NCI-H2107 (cell line): ENCODE data around the gene HES6.
"Not testable (repeated sequence)": the region's sequence is repeated elsewhere in the genome, so short reads cannot be mapped to it uniquely, and the experiment has no call there.

Experiments used
- DNase-seq: peaks from one replicate; lab custom pipeline; 2025; lab: John Stamatoyannopoulos, UW

The HES6 gene

GRCh38 chr2:238239863-238240756, at the start of gene HES6:
Gene HES6, minus strand, starts transcription at chr2:238240038. Its CDS starts 133 bp downstream, at chr2:238239905.
- DNase-seq = peak; percentile 69

DNA sequence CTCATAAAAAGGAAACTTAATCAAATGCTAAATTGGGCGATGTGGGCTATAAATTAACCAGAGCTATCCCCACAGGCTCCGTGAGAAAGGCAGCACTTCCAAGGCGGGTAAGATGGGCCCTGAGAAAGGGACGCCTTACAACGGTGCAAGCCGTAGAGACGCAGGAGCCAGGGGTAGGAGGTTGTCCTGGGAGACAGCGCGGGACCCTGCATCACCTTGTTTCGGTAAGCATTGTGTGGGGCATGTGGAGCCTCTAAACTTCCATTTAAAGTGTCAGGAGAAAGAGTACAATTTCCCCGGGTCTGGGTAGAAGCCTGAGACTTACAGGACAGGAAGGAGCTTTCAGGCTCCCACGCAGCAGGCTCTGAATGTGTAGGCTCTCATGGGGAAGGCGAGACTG, 49.7 kb upstream of the HES6 start:
- no peak for DNase-seq

- DNase-seq = peak; percentile 93
Observed at GRCh38 chr2:238288650-238289573, 49.1 kb upstream of the HES6 start.

GRCh38 chr2:238287737-238288649, 48.2 kb upstream of the HES6 start, which contains the start of gene PER2:
Gene PER2, minus strand, starts transcription at chr2:238288610. Its CDS starts 10,674 bp downstream, at chr2:238277936.
- no peak for DNase-seq

GRCh38 chr2:238286987-238287736, 47.3 kb upstream of the HES6 start:
- no peak for DNase-seq

DNA sequence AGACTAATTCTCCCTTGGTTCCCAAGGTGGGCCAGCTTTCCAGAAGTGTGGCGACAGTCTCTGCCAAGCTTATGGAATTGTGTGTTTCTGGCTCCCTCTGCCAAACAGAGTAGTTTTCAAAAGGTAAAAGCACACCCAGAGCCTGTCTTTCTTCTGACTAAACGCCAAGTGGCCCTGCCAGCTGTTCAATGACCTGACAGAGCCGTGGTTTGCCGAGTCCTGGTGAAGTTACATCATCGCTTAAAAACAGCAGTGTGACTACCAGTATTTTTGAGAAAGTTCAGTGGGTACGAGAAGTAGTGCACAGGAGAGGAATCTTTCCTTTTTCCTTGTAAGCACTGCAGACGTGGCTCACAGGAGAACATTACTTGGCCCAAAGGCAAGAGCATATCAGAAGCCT, 46.7 kb upstream of the HES6 start:
- no peak for DNase-seq

DNA sequence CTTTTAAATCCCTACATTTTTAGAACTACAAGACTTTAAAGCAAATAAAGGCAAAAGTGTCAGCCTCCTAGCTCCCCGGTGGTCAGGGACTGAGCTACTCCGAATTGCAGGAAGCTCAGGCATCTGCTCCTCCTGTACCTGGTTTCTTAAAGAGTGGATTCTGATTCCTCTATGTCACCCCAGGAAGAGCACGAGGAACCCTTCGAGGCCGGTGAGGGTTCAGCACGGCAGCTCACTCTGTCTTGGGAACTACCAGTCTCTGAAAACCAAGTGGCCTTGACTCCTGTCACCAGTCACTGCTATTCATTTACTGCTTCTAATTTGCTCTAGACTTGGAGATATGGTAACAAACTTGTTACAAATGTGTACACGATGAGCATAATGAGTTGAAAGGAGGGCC, 46.3 kb upstream of the HES6 start:
- DNase-seq = no peak

DNA sequence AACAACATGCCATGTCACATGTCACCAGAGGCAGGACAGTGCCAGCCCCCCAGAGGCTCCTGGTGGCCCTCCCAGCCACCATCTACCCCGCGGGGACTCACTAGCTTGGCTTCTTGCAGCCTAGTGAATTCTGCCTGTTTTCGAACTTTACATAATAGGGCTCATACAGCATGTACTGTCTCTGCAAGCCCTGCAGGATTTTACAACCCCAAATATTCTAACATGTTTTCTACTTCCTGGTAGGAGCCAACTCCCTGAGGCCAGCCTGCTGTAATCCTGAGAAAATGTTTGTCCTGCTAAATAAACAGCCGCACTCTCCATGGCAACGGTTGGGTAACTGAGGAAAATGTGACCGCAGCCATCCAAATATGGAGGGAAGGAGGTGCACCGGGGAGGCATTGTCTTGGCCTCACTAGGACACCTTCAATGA, 45.8 kb upstream of the HES6 start:
- peak; percentile 78 for DNase-seq

DNA sequence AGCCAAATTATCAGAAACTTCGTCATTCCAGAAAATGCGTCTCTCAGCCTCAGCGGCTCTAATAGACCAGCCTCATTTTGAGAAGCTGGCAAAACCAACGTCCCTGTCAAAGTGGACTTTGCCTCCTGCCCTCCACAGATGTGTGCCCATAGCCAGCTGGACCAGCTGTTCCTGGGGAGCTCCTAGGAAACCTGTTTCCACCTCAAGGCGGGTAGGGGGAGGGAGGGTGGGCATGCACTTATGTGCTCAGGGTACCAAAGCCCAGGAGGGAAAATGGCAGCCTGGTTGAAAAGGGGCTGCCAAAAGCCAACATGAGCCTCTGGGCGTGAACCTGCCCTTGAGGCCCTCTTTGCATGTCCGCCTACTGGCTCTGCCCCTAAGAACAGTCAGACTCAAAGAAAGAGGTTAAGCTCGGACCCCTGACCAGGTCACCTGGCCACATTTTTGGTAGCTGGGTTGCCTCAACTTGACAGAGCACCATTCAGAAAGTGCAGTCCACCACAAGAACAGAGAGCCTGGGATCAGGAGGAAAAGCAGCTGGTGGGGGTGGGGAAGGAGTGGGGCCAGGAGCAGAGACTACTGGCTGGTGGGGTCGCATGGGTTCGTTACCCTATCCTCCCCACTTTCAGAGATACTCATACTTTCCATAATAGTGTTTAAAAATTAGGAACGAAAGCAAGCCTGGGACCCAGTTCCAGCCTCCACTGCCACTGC, 45.1 kb upstream of the HES6 start:
- DNase-seq = no peak

- DNase-seq = no peak
Observed at GRCh38 chr2:238282861-238283738, 43.3 kb upstream of the HES6 start.

DNA sequence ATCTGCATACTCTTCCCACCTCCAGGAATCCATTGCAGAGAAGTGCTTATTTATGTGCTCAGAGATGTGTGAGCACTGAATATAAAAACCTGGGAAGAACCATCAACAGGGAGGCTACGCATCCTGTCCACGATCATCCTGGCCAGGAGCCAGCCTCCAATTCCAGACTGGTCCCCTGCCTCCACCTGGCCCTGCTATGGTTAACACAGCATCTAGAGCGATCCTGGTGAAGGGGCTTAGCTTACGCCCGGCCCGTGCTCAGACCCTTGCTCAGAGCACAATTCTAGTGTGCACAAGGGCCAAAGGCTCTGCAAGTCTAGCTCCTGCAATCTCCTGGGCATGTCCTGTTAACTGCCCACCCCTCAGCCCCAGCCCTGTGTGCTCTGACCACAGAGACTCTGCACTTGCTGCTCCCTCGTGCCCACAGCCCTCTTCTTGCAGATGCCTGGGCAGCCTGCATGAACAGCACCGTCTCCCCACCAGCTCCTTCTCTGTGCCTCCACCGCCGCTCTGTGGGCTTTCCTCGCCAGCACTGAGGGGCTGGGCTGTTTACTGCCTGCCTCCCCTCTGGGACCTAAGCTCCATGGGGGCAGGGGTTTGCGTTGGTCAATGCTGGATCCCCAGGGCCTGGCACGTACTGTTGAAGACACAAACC, 42.1 kb upstream of the HES6 start:
- no peak for DNase-seq

GRCh38 chr2:238280083-238280825, 40.4 kb upstream of the HES6 start:
- DNase-seq = no peak

DNA sequence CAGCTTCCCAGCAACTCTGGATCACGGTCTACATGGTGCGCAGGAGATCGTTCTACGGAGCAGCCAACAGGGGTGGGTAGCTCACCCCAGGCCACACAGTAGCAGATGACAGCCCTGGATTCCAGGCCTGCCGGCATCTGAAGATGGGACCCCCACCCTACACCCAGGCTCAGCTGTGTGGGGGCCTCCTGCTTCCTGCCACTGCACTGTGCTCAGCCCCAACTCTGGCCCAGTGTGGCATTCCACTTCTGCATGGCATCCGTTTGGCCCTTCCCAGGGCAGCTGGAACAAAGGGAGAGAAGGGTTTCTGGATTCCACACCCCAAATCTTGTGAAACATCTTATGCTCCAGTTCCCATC, 39.5 kb upstream of the HES6 start:
- DNase-seq = no peak

DNA sequence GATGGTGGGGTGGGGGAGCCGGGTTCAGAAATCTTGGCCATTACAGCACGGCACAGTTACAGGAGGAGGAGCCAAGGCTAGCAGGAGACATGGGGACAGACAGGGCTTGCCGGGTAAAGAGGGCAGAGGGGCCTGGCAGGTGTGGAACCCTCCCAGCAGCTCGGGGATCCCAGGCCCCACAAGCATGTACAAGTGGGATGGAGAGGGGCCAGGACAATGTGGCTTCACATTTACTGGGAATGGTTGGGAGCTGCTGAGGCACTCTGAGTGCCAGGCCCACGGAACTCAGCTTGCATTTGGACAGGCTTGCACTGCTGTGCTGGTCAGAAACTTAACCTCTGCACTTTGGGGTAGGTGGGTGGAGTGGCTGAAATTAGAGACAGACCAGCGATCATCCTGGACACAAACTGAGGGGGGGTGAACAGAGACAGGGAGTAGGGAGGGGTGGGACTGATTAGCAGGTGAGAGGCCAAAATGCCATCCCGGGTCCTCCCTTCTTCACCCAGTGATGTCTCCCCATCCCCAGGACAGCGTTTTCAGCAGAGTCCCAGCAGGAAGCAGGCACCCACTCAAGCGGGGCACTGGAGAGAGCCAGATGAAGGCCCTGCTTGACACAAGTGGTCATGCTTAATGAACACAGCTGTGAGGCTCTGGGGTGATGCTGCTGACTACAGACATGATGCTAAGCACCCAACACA, 38.9 kb upstream of the HES6 start:
- DNase-seq = no peak

DNA sequence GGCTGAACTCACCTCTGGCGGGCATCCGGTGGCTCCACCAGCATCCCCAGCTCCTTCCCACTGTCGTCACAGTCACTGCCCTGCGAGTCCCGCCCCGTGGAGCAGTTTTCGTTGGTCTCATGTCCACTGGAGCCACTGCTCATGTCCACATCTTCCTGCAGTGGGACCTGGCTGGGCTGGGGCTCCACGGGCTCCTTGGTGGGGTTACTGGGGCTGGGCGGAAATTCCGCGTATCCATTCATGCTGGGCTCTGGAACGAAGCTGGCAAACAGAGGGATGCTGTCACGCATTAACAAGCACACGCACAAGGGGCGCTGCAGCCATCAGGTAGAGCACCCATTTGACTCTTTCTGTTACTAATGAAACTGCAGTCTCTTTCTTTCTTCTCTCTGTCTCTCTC, 37.9 kb upstream of the HES6 start:
- DNase-seq = no peak

- DNase-seq = no peak
Observed at GRCh38 chr2:238274152-238274865, 34.5 kb upstream of the HES6 start.

GRCh38 chr2:238273433-238273832, 33.6 kb upstream of the HES6 start:
- not testable (repeated sequence) for DNase-seq
